Suprapubic skin (tissue), 3 donors: ENCODE data around the gene MGST2.

Experiments used
- CTCF ChIP-seq, 2 donors: fragments of 200-600 bp in 1 of 2; fragments of 450-650 bp in 1 of 2; sonication (generic) in 1 of 2; IDR thresholded peaks; one replicate each; pipeline ENCODE4 v1.5.1; 2016 to 2019; ENCODE audit warnings: antibody characterized with exemption in 2 of 2, mild to moderate bottlenecking in 1 of 2, moderate library complexity in 1 of 2
- POLR2AphosphoS5 ChIP-seq, 3 donors: sonication (generic); formaldehyde crosslinking; IDR thresholded peaks; one replicate each; pipeline ENCODE4 v1.6.1; 2017; ENCODE audit warnings: antibody characterized with exemption in 3 of 3

GRCh38 chr4:139682309-139682708 lies 16.7 kb downstream of the MGST2 start:
- TF ChIP-seq CTCF (IDR thresholded peaks at IDR 0.05) (no peak), POLR2AphosphoS5 (IDR thresholded peaks at IDR 0.05) (no peak)
